ENCODE data around the gene MAGEA6.
"Not testable (repeated sequence)": the region's sequence is repeated elsewhere in the genome, so short reads cannot be mapped to it uniquely, and the experiment has no call there.

MAGEA6 gene

GRCh38 chrX:152769549-152770289, at the start of gene MAGEA6:
MAGEA6 (minus strand) TSS chrX:152769689; CDS start chrX:152767650, 2,039 bp downstream.
- not testable (repeated sequence) for DNase-seq

GRCh38 chrX:152819266-152819665, 49.8 kb upstream of the MAGEA6 start:
- no peak for DNase-seq

- DNase-seq: no peak
Measured at GRCh38 chrX:152818356-152818755, 48.9 kb upstream of the MAGEA6 start.

GRCh38 chrX:152817078-152817764, 47.7 kb upstream of the MAGEA6 start:
- DNase-seq: no peak

- no peak for DNase-seq
Measured at GRCh38 chrX:152814048-152814447, 44.6 kb upstream of the MAGEA6 start.

GRCh38 chrX:152813206-152813605, 43.7 kb upstream of the MAGEA6 start:
- no peak for DNase-seq

GRCh38 chrX:152810403-152810802, 40.9 kb upstream of the MAGEA6 start:
- DNase-seq: no peak

GRCh38 chrX:152806035-152806434, 36.5 kb upstream of the MAGEA6 start:
- no peak for DNase-seq

- DNase-seq: no peak
Measured at GRCh38 chrX:152798945-152799344, 29.5 kb upstream of the MAGEA6 start.

- DNase-seq: not testable (repeated sequence)
Measured at GRCh38 chrX:152787062-152787461, 17.6 kb upstream of the MAGEA6 start.

GRCh38 chrX:152766562-152766961, 2.9 kb downstream of the MAGEA6 start:
- not testable (repeated sequence) for DNase-seq

GRCh38 chrX:152761582-152761981, 7.9 kb downstream of the MAGEA6 start:
- not testable (repeated sequence) for DNase-seq

GRCh38 chrX:152759544-152759943, 9.9 kb downstream of the MAGEA6 start:
- DNase-seq: not testable (repeated sequence)

GRCh38 chrX:152758918-152759317, 10.6 kb downstream of the MAGEA6 start, which contains the start of gene CSAG3:
CSAG3 (plus strand) TSS chrX:152759218.
- DNase-seq: not testable (repeated sequence)

- not testable (repeated sequence) for DNase-seq
Measured at GRCh38 chrX:152754871-152755270, 14.6 kb downstream of the MAGEA6 start.

GRCh38 chrX:152753686-152754650, 15.5 kb downstream of the MAGEA6 start, which contains the start of gene MAGEA2:
MAGEA2 (minus strand) TSS chrX:152753842; CDS start chrX:152751363, 2,479 bp downstream.
- not testable (repeated sequence) for DNase-seq

GRCh38 chrX:152738560-152738959, 30.9 kb downstream of the MAGEA6 start:
- no peak for DNase-seq

- DNase-seq: not testable (repeated sequence)
Measured at GRCh38 chrX:152736528-152736927, 33.0 kb downstream of the MAGEA6 start.

- no peak for DNase-seq
Measured at GRCh38 chrX:152735860-152736511, 33.5 kb downstream of the MAGEA6 start.

- DNase-seq: no peak
Measured at GRCh38 chrX:152735101-152735500, 34.4 kb downstream of the MAGEA6 start.

- not testable (repeated sequence) for DNase-seq
Measured at GRCh38 chrX:152734143-152734858, 35.2 kb downstream of the MAGEA6 start.
